Measurements from ENCODE around the gene NTRK2.

Gene NTRK2

GRCh38 chr9:84785792-84786547 is 116.4 kb downstream of the NTRK2 start:
- DNase-seq, result no peak

GRCh38 chr9:84788803-84789462 is 119.4 kb downstream of the NTRK2 start:
- no peak for DNase-seq

- DNase-seq, result no peak
Measured at GRCh38 chr9:84789463-84789830, 119.9 kb downstream of the NTRK2 start.

- DNase-seq, result no peak
Measured at GRCh38 chr9:84791643-84792042, 122.1 kb downstream of the NTRK2 start.

- DNase-seq, result no peak
Measured at GRCh38 chr9:84793251-84793650, 123.7 kb downstream of the NTRK2 start.

- no peak for DNase-seq
Measured at GRCh38 chr9:84794981-84795637, 125.6 kb downstream of the NTRK2 start.

GRCh38 chr9:84796404-84796803 is 126.9 kb downstream of the NTRK2 start:
- DNase-seq, result no peak

- DNase-seq, result no peak
Measured at GRCh38 chr9:84799251-84799650, 129.7 kb downstream of the NTRK2 start.

GRCh38 chr9:84804951-84805694 is 135.6 kb downstream of the NTRK2 start:
- DNase-seq, result no peak

- no peak for DNase-seq
Measured at GRCh38 chr9:84807431-84807830, 137.9 kb downstream of the NTRK2 start.

GRCh38 chr9:84807870-84808390 is 138.4 kb downstream of the NTRK2 start:
- DNase-seq, result no peak

- DNase-seq, result no peak
Measured at GRCh38 chr9:84808416-84808815, 138.9 kb downstream of the NTRK2 start.

- no peak for DNase-seq
Measured at GRCh38 chr9:84811072-84811750, 141.7 kb downstream of the NTRK2 start.

- no peak for DNase-seq
Measured at GRCh38 chr9:84811751-84812074, 142.2 kb downstream of the NTRK2 start.

GRCh38 chr9:84812355-84812754 is 142.8 kb downstream of the NTRK2 start:
- no peak for DNase-seq

- DNase-seq, result no peak
Measured at GRCh38 chr9:84812847-84813246, 143.3 kb downstream of the NTRK2 start.

GRCh38 chr9:84815554-84815953 is 146.0 kb downstream of the NTRK2 start:
- no peak for DNase-seq

GRCh38 chr9:84817038-84817437 is 147.5 kb downstream of the NTRK2 start:
- no peak for DNase-seq

GRCh38 chr9:84818791-84819190 is 149.3 kb downstream of the NTRK2 start:
- no peak for DNase-seq

GRCh38 chr9:84819491-84819991 is 150.0 kb downstream of the NTRK2 start:
- DNase-seq, result no peak

- DNase-seq, result no peak
Measured at GRCh38 chr9:84821431-84821830, 151.9 kb downstream of the NTRK2 start.

- DNase-seq, result no peak
Measured at GRCh38 chr9:84822589-84823233, 153.2 kb downstream of the NTRK2 start.
